ENCODE data around the gene ATP6V1C2. TPM values are rescaled to one million over a fixed set of nuclear protein-coding genes. Genes with fewer than 3 reads are reported as not detected.
"Not testable (repeated sequence)": the region's sequence is repeated elsewhere in the genome, so short reads cannot be mapped to it uniquely, and the experiment has no call there.

Gene ATP6V1C2
- total and polyA plus RNA-seq, 2 of the 4 experiments (the other 2 are of a cell fraction) = not detected

GRCh38 chr2:10818305-10818704 lies 96.9 kb downstream of the ATP6V1C2 start:
- ATAC-seq (ENCODE audit: low read depth); intact Hi-C loops (cut with micrococcal nuclease); H3K56ac ChIP-seq (ENCODE audit: extremely low read depth, insufficient read depth, low read length); in situ Hi-C loops (cut with MboI; ENCODE audit: low sequenced_read_pairs); H2BK5ac ChIP-seq (ENCODE audit: low read depth, low read length, poor library complexity, severe bottlenecking); H3K4me1 ChIP-seq (ENCODE audit: control insufficient read depth, insufficient read depth, low read length); H2AK5ac ChIP-seq (ENCODE audit: low read depth, low read length); POLR2A ChIA-PET (ENCODE audit: unreplicated experiment); DNase-seq; H4K91ac ChIP-seq (ENCODE audit: insufficient read depth, low read depth, low read length); H3K23ac ChIP-seq (ENCODE audit: low read depth, low read length); H3K14ac ChIP-seq (replicated peaks; ENCODE audit: low read depth, low read length); H3K4me2 ChIP-seq (ENCODE audit: low read depth, low read length); H2AK9ac ChIP-seq (replicated peaks; ENCODE audit: low read depth, low read length, poor library complexity); H4K20me1 ChIP-seq (ENCODE audit: insufficient read depth, low read length); dilution Hi-C loops (cut with HindIII; ENCODE audit: low sequenced_read_pairs, unreplicated experiment); H4K8ac ChIP-seq (ENCODE audit: low read depth in 2 of 2, low read length in 2 of 2); H3K4me3 ChIP-seq (ENCODE audit: insufficient read depth, low read depth, low read length); H3K36me3 ChIP-seq (ENCODE audit: control insufficient read depth, insufficient read depth, low read length); H2BK120ac ChIP-seq (ENCODE audit: low read depth, low read length); H3K9ac ChIP-seq (ENCODE audit: low read depth, low read length); H3K79me1 ChIP-seq (ENCODE audit: low read depth in 1 of 2, low read length in 2 of 2); H3K4ac ChIP-seq (ENCODE audit: low read depth, low read length); H4K5ac ChIP-seq (ENCODE audit: low read depth, low read length); H2AFZ ChIP-seq (replicated peaks; ENCODE audit: low read length, poor library complexity); H2BK15ac ChIP-seq (ENCODE audit: low read depth, low read length); BruUV-seq (replicated peaks); H2BK20ac ChIP-seq (ENCODE audit: low read depth, low read length); H3K27ac ChIP-seq (ENCODE audit: insufficient read depth, low read length); H3K9me3 ChIP-seq (ENCODE audit: control insufficient read depth, insufficient read depth, low read length); H3K9me1 ChIP-seq (ENCODE audit: insufficient read depth, low read length); H3K18ac ChIP-seq (ENCODE audit: low read depth, low read length): not testable (repeated sequence)
- peaks cover 40% of the 10 kb centered on the region for H3K27me3 ChIP-seq (ENCODE audit: control insufficient read depth, insufficient read depth, low read length)
- CTCF ChIA-PET = interaction anchor here (1.1 kb wide), 1 partner anchor 14 kb away, joined by 5 read pairs; no protein-coding TSS in a partner anchor
- no CpG with 5 or more reads among the region's 3 CpGs for WGBS, 2 experiments (ENCODE audit: extremely low coverage in 2 of 2, insufficient read length in 1 of 2)
